ENCODE data around the gene LSS.

The LSS gene

GRCh38 chr21:46165098-46165497 lies 63.5 kb downstream of the LSS start:
- DNase-seq: no peak

DNA sequence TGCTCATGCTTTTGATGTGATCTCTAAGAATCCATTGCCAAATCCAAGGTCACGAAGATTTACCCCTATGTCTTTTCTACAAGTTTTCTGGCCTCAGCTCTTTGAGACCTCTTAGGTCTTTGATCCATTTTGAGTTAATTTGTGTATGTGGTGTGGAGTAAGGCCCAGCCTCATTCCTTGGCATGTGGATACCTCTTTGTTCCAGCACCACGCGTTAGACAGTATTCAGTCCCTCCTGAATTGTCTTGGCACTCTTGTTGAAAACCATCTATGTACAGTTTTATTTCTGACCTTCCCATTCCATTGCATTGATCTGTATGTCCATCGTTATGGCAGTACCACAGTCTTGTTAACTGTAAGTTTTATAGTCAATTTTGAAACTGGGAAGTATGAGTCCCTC lies 65.2 kb downstream of the LSS start:
- DNase-seq: no peak

DNA sequence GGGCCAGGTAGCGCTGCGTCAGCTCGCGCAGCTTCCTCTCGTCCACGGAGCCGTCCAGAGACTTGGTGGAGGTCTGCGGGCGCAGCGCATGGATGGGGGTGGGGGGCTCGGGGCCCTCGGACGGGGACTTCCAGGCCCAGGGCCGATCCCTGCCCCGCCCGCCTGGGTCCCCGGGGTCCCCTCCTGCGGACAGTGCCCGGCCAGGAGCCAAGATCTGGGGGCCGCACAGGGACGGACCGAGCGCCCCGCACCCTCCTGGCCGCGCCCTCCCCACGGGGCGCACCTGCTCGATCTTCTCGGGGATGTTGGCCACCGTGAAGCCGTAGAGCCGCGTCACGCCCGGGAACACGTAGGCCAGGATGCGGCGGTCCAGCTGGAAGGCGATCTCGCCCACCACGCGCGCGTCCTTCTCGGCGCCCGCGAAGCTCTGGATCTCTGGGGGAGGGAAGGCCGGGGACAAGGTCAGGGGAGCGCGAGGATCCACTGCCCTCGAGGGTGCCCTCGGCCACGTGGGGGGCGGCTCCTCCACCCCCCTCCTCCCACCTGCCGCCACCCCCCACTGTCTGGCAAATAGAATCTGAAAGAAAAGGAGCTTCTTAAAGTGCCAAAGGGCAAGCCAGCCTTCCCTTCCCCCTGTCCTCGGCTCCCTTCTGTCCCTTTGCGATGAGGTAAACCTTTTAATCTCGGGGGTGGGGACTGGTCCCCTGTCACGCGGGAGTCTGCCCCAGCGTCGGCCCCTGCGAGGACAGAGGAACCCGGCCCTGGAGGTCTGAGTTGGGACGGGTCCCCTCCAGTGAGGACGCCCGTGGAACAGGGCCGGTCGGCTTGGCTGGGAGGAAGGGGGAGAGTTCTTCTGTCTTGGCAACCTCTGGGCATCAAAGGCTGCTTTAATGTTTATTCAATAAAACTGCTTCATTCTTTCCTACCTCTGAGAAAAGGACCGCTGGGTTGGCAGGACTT lies 66.7 kb downstream of the LSS start:
- no peak for DNase-seq

- DNase-seq: no peak
Measured at GRCh38 chr21:46160907-46161632, 67.5 kb downstream of the LSS start.

GRCh38 chr21:46160657-46160906 lies 68.0 kb downstream of the LSS start:
- no peak for DNase-seq

GRCh38 chr21:46159841-46160656 lies 68.5 kb downstream of the LSS start:
- DNase-seq: no peak

DNA sequence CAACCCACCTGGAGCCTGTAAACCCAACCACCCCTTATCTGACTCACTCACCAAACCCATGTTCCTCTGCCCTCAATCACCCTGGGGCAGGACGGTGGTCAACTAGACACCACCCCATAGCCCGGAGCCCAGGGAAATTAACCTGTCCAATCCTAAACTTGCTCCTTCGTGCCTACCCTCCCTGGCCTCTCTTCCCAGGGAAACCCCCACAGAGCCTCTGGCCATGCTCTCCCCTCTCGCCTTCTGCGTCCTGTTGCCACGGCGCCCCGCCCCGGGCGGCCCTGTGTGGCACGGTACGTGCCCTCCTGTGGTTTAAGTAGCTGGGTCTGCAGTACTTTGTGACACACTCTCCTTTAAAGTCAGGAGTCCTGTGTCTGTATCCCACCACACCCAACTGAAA lies 69.2 kb downstream of the LSS start:
- no peak for DNase-seq

GRCh38 chr21:46158666-46159300 lies 69.8 kb downstream of the LSS start:
- DNase-seq: no peak

DNA sequence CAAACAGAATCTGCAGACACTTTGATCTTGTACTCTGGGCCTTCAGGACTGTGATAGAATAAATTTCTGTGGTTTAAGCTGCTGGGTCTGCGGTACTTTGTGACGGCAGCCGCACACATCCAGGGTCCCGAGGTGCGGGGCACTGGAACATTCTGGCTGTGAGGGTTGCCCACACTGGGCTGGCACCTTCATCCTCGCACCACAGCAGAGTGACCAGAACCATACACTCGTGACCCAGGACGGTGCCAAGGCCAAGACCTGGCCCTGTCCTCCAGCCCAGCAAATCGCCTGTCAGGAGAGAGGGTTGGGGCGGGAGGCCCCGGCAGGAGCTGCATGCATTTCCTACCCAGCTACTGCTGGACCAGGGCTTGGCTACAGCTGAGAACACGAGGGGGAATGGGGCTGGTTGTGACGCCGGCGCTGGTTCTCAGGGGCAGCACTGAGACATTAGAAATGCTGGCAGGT lies 70.6 kb downstream of the LSS start:
- DNase-seq: no peak

DNA sequence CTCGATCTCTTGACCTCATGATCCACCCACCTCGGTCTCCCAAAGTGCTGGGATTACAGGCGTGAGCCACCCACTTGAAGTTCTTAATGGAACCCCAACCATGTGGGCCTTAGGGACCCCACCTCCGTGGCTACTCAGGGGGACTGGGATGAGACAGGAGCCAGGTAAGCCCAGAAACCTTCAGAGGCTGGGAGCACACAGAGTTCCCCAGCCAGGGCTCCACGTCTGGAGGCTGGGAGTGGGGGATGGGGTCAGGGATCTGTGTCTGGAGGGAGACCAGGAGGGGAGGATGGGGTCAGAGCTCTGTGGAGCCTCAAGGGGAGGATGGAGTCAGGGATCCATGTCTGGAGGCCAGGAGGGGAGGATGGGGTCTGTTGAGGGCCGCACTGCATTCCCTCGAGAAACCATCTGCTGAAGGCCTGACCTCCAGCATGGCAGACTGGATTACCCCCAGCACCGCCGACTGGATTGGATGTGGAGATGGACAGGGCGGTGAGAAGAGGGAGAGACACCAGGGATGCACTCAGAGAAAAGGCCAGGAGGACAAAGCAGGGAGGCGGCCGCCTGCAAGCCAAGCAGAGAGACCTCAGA lies 71.1 kb downstream of the LSS start:
- no peak for DNase-seq

DNA sequence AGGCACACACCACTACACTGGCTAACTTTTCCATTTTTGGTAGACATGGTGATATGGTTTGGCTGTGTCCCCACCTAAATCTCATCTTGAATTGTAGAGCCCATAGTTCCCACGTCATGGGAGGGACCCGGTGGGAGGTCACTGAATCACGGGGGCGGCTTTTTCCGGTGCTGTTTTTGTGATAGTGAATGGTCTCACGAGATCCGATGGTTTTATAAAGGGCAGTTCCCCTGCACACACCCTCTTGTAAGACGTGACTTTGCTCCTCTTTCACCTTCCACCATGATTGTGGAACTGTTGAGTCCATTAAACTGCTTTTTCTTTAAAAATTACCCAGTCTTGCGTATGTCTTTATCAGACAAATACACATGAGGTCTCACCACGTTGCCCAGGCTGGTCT lies 71.9 kb downstream of the LSS start:
- no peak for DNase-seq

GRCh38 chr21:46156378-46156645 lies 72.3 kb downstream of the LSS start:
- no peak for DNase-seq

DNA sequence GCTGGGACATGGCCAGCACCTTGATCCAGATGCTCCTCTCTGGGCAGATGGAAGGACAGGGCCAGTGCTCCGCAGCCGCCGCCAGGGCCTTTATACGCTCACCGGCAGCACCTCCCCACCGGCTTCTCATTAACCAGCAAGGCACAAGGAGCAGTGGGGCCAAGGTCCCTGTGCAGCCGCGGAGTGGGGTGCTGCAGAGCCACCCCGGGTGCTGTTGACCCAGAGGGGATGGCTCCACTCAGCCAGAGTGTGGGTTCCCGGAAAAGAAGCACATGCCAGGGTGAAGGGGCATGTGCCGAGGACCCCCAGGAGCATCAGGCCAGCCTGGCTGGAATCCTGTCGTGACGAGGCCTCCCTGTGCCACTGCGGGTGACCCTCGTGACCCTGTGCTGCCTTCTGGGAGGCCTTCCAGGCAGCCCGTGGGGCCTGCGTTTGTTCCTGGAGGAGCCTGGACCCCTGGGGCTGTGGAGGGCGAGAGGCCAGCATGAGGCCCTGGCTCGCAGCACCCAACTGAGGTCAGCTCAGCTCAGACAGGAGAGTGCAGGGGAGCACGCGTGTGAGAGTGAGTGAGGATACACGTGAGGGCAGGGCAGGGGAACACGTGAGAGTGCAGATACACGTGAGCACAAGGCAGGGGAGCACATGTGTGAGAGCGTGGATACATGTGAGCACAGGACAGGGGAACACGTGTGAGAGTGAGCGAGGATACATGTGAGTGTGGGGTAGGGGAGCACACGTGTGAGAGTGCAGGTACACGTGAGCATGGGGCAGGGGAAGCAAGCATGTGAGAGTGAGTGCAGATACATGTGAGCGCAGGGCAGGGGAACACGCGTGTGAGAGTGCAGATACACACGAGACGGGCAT lies 72.8 kb downstream of the LSS start, which contains the start of gene FTCD:
Gene FTCD, minus strand, starts transcription at position 66 of the 864 bp plus-strand sequence. Its CDS starts 56 bp downstream, at position 10.
- no peak for DNase-seq

DNA sequence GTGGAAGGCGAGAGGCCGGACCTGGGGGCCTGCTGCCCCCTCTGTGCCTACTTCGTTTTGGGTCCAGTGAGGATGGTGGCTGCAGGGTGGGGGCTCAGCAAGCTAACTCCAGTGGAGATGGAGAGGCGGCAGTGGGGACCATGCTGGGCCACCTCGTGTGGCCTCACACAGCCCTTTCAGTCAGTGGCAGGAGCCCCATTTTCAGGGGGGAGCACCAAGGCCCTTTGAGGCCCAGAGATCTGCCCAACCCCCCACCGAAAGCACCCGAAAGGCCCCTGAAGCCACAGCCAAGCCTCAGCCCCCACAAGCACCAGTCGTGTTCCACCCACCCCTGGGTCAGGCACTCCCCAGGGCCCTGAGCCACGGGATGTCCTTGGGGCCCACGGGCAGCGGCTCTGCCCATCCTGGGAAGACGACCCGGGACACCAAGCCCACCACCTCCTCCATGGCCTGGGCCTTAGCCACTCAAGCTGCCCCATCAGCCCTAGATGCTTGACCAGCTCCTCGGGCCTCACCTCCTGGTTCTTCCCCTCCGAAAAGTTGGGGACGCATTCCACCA lies 73.5 kb downstream of the LSS start:
- DNase-seq: no peak

DNA sequence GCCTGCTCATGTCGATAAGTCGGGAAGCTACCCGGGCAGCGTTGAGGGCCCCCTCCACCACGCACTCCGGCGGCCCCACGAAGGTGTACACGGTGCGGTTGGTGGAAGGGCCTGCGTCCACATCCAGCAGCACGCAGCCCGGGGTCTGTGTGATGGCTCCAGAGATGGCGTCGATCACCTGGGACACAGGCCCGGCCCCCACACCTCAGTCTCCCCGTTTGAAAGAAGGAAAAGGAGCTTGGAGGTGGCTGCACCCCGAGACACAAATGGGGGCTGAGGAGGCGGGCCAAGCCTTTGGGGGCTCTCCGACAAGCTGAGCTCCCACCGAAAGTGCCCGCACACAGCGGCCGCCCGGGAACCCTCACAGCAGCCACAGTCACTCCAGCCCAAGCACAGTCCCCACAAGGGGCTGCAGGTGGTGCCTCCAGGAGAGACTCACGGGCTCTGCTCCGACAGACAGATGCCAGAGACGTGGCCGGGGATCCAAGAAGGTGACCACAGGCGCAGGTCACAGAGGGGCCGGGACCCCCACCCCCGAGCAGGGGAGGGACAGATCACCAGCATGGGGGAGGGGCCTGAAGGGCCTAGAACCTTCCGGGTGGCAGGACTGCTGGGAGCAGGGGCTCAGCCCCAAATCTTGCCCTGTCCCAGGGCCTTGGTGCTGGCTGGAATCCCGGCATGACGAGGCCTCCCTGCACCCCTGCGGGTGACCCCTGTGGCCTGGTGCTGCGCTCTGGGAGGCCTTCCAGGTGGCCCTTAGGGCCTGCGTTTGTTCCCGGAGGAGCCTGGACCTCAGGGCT lies 74.2 kb downstream of the LSS start:
- no peak for DNase-seq

DNA sequence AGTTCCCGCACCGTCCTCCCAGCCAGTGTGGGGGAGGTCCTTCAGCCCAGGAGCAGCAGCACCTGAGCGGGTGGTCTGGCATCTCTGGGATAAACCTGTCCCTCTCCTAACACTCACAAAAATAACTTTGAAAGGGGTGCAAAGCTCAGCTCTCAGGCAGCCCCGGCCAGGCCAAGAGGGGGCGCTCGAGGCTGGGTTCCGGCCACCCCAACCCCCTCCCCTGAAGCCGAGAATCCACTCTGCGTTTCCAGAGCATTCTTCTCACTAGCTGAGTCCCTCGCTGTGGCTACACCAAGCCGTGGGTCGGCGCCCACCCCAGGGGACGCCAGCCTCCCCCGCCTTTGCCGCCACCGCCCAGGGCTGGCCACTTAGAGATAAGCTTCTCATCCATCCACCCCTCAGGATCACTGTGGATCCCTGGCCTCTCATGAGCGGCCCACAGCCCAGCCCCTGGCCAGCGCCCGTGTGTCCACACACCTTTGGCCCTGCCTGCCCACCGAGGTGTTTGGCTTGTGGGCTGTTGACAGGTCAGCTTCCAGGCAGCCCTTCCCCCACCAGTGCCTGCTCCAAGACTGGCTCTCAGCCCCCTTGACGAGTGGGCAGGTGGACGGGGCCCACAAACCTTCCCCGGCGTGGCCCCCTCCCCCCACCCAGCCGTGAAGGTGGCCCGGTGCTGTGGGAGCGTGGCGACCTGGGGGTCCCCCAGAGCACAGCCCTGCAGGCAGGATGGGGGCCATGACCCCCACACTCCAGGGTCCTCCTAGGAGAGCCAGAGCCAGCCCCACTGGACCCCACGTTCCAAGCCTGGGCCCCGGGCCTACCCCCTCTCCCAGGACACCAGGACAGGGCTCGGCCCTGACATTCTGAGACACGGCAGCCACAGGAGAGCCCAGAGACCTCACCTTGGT lies 75.1 kb downstream of the LSS start:
- DNase-seq: peak; percentile 9

GRCh38 chr21:46152927-46153246 lies 75.7 kb downstream of the LSS start:
- DNase-seq: no peak

DNA sequence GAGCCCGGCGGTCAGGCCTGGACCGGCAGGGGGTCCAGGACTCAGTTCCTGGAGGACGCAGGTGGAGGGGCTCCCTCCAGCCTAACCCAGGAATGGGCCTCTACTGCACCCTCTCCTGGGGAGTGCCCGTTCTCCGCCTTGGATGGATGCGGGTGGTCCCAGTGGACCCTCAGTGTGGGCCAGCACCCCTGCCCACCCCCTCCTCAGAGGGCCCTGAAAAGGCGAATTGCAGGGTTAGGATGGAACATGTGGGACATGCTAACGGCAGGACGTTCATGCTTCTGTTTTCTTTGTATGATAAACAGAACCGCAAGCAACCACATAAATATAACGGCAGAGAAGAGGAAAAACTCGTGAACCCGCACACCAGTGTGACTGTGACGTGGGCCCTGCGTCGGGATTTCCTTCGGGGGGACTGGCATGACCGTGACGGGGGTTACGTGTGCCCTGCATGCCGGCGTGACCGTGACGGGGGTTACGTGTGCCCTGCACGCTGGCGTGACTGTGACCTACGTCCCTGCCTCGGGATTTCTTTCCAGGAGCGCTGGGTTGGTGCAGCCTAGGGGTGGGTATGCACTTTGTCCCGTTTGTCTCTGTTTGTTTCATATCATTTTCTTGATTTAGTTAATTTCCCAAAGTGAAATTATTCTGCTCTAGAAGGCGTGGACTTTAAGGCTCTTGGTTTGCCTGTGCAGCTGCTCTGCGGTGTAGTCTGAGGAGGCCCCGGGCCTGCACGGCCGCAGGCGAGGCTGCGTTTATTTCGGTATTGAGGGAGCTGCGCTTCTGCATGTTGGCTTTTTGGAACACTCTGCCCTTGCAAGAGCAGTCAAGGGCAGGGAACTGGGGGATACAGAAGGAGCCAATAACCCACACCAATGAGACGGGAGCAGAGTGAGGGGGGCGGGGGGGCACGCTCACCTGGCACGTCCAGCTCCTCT lies 76.3 kb downstream of the LSS start:
- no peak for DNase-seq

All from activated effector memory CD4-positive, alpha-beta T cell treated with Interleukin-2 at 50 U/mL for 16 hours (primary cell).